ENCODE measurements around the gene SETX. TPM values are rescaled to one million over a fixed set of nuclear protein-coding genes. Genes with fewer than 3 reads are reported as not detected.

SETX gene
- total RNA-seq, 1 donor from 2014 or later: 59.3 TPM

GRCh38 chr9:132372177-132373095, 17.6 kb upstream of the SETX start:
- intact Hi-C loops (cut with DNase I): no loop called here
- H3K4me1 ChIP-seq: peaks cover 21% of the 10 kb centered on the region
- ATAC-seq: peak; percentile 86 to 90
- H3K9me3 ChIP-seq: no peaks in the 10 kb centered on the region
- peaks cover 21% of the 10 kb centered on the region for H3K36me3 ChIP-seq
- TF ChIP-seq, protein P1, sequence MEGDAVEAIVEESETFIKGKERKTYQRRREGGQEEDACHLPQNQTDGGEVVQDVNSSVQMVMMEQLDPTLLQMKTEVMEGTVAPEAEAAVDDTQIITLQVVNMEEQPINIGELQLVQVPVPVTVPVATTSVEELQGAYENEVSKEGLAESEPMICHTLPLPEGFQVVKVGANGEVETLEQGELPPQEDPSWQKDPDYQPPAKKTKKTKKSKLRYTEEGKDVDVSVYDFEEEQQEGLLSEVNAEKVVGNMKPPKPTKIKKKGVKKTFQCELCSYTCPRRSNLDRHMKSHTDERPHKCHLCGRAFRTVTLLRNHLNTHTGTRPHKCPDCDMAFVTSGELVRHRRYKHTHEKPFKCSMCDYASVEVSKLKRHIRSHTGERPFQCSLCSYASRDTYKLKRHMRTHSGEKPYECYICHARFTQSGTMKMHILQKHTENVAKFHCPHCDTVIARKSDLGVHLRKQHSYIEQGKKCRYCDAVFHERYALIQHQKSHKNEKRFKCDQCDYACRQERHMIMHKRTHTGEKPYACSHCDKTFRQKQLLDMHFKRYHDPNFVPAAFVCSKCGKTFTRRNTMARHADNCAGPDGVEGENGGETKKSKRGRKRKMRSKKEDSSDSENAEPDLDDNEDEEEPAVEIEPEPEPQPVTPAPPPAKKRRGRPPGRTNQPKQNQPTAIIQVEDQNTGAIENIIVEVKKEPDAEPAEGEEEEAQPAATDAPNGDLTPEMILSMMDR (IDR thresholded peaks at IDR 0.05): no peak
- no peaks in the 10 kb centered on the region for H3K27me3 ChIP-seq (ENCODE audit: low read depth)
- DNase-seq: peak; percentile 71
- peak overlapping the region; percentile 72 for H3K27ac ChIP-seq
- H3K4me3 ChIP-seq: peak overlapping the region; percentile 7

DNA sequence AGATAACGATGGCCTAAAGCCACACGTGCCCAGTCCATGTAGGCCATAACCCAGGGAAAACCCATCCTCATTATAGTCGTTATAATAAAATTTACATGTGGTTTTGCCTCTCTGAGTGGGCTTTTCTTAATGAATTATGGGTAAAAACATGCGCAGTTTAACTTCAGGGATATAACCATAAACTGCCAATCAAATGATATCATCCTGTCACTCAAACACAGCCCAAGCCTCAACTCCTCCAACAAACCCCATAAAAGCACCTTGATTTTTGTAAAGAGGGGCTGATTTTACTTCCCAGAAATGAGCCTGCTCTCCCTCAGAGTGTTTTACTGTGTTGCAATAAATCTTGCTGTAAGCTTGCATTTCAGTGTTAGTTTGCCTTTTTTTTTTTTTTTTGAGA, 15.8 kb upstream of the SETX start:
- TF ChIP-seq, protein P1 (IDR thresholded peaks at IDR 0.05): no peak
- DNase-seq: no peak
- intact Hi-C loops (cut with DNase I): no loop called here

GRCh38 chr9:132369421-132369820, 14.6 kb upstream of the SETX start:
- DNase-seq (no peak), ATAC-seq (no peak)
- Histone ChIP-seq H3K4me1 (peaks cover 24% of the 10 kb centered on the region), H3K27ac (no peak overlapping the region), H3K4me3 (no peak overlapping the region), H3K36me3 (no peaks in the 10 kb centered on the region), H3K27me3 (ENCODE audit: low read depth) (no peaks in the 10 kb centered on the region), H3K9me3 (no peaks in the 10 kb centered on the region)
- TF ChIP-seq, protein P1 (IDR thresholded peaks at IDR 0.05): no peak
- intact Hi-C loops (cut with DNase I): no loop called here

More for the DNA sequence above, 15.8 kb upstream of the SETX start:
- H3K4me3 ChIP-seq: no peak overlapping the region
- no peak overlapping the region for H3K27ac ChIP-seq
- H3K36me3 ChIP-seq: peaks cover 7% of the 10 kb centered on the region
- H3K4me1 ChIP-seq: peaks cover 24% of the 10 kb centered on the region
- H3K27me3 ChIP-seq (ENCODE audit: low read depth): no peaks in the 10 kb centered on the region
- no peak for ATAC-seq
- H3K9me3 ChIP-seq: no peaks in the 10 kb centered on the region

GRCh38 chr9:132367613-132368313, 13.0 kb upstream of the SETX start:
- DNase-seq (no peak), ATAC-seq (peak; percentile 68 to 78)
- intact Hi-C loops (cut with DNase I): no loop called here
- H3K27ac ChIP-seq: no peak overlapping the region
- H3K27me3 ChIP-seq (ENCODE audit: low read depth): no peaks in the 10 kb centered on the region
- TF ChIP-seq, protein P1 (IDR thresholded peaks at IDR 0.05): no peak
- no peak overlapping the region for H3K4me3 ChIP-seq
- H3K36me3 ChIP-seq: no peaks in the 10 kb centered on the region
- peaks cover 15% of the 10 kb centered on the region for H3K4me1 ChIP-seq
- H3K9me3 ChIP-seq: no peaks in the 10 kb centered on the region

DNA sequence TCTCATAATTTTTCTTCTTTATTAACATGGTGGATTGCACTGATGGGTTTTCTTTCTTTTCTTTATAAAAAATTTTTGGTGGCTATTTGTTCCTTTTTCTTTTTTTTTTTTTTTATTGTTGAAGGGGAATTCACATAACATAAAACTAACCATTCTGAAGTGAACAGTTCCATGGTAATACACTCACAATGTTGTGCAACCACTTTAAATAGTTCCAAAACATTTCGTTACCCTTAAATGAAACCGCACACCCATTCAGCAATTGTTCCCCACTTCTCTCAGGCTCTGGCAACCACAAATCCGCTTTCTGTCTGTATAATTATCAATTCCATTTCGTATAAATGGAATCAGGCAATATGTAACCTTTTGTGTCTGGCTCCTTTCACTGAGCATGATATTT, 11.7 kb upstream of the SETX start:
- DNase-seq (no peak), ATAC-seq (peak in 1 of 2 donors; percentile 58)
- Histone ChIP-seq H3K27me3 (ENCODE audit: low read depth) (no peaks in the 10 kb centered on the region), H3K4me3 (no peak overlapping the region), H3K36me3 (no peaks in the 10 kb centered on the region), H3K27ac (no peak overlapping the region), H3K4me1 (peaks cover 3% of the 10 kb centered on the region), H3K9me3 (no peaks in the 10 kb centered on the region)
- intact Hi-C loops (cut with DNase I): no loop called here
- TF ChIP-seq, protein P1 (IDR thresholded peaks at IDR 0.05): no peak

Measured in lower lobe of right lung (tissue), 2 donors.